Sigmoid colon (tissue), 4 donors: ENCODE results near the gene MAT1A.

ENCODE experiments used
- CTCF ChIP-seq, 4 experiments: fragments of 450-650 bp in 3 of 4; fragments of 200-600 bp in 1 of 4; IDR thresholded peaks; one replicate each; pipeline ENCODE4 v1.5.1; 2016 to 2019; ENCODE audit warnings: antibody characterized with exemption in 4 of 4, mild to moderate bottlenecking in 3 of 4, moderate library complexity in 2 of 4
- EP300 ChIP-seq, 4 donors: sonication (generic); formaldehyde crosslinking; IDR thresholded peaks; one replicate each; pipeline ENCODE4 v1.6.1; 2017; ENCODE audit warnings: antibody characterized with exemption in 4 of 4
- POLR2A ChIP-seq, 2 donors: fragments of 450-650 bp; IDR thresholded peaks; one replicate each; pipeline ENCODE4 v1.6.1; 2016; ENCODE audit warnings: antibody characterized with exemption in 2 of 2, mild to moderate bottlenecking in 2 of 2, moderate library complexity in 2 of 2

- no peak for TF ChIP-seq CTCF (IDR thresholded peaks at IDR 0.05)
- TF ChIP-seq POLR2A (IDR thresholded peaks at IDR 0.05), result no peak
- TF ChIP-seq EP300 (IDR thresholded peaks at IDR 0.05), result no peak
These were observed 44.5 kb upstream of the MAT1A start for GRCh38 chr10:80333983-80334382.
